Measurements from ENCODE around the gene BLOC1S4.

DNA sequence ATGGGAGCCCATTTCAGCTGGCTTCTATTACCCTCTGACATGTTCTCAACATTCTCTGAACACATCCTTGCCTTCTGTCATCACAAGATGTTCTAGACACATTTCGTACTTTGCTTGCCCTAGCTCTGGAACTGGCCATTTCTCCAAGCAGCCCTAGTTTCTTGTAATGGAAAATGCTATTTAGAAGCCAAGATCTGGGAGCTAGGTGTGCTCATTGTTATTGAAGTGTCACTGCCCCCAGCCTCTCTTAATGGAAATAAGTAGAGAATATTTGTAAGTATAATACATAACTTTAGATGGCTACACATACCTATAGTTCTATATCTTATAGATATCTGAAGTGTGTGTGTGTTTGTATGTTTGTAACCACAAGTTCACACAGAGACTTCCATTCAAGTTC is 13.2 kb upstream of the BLOC1S4 start:
- TF ChIP-seq, protein P1, sequence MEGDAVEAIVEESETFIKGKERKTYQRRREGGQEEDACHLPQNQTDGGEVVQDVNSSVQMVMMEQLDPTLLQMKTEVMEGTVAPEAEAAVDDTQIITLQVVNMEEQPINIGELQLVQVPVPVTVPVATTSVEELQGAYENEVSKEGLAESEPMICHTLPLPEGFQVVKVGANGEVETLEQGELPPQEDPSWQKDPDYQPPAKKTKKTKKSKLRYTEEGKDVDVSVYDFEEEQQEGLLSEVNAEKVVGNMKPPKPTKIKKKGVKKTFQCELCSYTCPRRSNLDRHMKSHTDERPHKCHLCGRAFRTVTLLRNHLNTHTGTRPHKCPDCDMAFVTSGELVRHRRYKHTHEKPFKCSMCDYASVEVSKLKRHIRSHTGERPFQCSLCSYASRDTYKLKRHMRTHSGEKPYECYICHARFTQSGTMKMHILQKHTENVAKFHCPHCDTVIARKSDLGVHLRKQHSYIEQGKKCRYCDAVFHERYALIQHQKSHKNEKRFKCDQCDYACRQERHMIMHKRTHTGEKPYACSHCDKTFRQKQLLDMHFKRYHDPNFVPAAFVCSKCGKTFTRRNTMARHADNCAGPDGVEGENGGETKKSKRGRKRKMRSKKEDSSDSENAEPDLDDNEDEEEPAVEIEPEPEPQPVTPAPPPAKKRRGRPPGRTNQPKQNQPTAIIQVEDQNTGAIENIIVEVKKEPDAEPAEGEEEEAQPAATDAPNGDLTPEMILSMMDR (IDR thresholded peaks at IDR 0.05; ENCODE audit: low read length) = no peak
- TF ChIP-seq EZH2 (IDR thresholded peaks at IDR 0.05; ENCODE audit: borderline replicate concordance, low read length) = no peak

Measured in OCI-LY1 (cell line).